B cell (primary cell): ENCODE results near the gene AUTS2. TPM values are rescaled to one million over a fixed set of nuclear protein-coding genes. Genes with fewer than 3 reads are reported as not detected.

ENCODE experiments used
- ATAC-seq: fragments of 200-7000 bp; cut with Tn5 transposase; one replicate; pipeline ENCODE4 v1.10.0; 2021; ENCODE audit warnings: low read depth, mild to moderate bottlenecking, moderate number of reproducible peaks, moderate library complexity
- CTCF ChIA-PET: fragments of 350-600 bp; sonication (Branson Sonifier 250); formaldehyde crosslinking; loops from one replicate; lab custom pipeline; 2021; ENCODE audit warnings: antibody characterized with exemption, inconsistent platforms; lab: Charles Lee
- POLR2A ChIA-PET: fragments of 350-600 bp; sonication (Branson Sonifier 250); formaldehyde crosslinking; loops from one replicate; lab custom pipeline; 2021; ENCODE audit warnings: antibody characterized with exemption; lab: Charles Lee
- DNase-seq: peaks from one replicate; pipeline ENCODE4 v3.0.0; 2013
- H2AFZ ChIP-seq: 2 replicates; pipeline ENCODE4 v1.6.1; 2012; ENCODE audit warnings: mild to moderate bottlenecking, low read depth, low read length; ENCODE audit not compliant: insufficient read depth, poor library complexity, severe bottlenecking
- H3K27ac ChIP-seq, 2 donors: 1 replicate in 1 of 2; 2 replicates in 1 of 2; pipeline ENCODE4 v1.5.1; 2012 to 2013; ENCODE audit warnings: low read length in 2 of 2, mild to moderate bottlenecking in 2 of 2, moderate library complexity in 1 of 2
- H3K27me3 ChIP-seq, 4 experiments: fragments of 200-600 bp in 1 of 4; sonication (generic) in 1 of 4; replicated peaks in 1 of 4; 1 replicate in 2 of 4; 2 replicates in 2 of 4; pipeline versions ENCODE4 v1.6.1 to v1.7.0; 2013 to 2016; ENCODE audit warnings: low read length in 3 of 4, mild to moderate bottlenecking in 2 of 4, mixed read lengths in 1 of 4, moderate library complexity in 1 of 4; ENCODE audit not compliant: insufficient read depth in 4 of 4, control insufficient read depth in 3 of 4; ENCODE audit errors: control extremely low read depth in 1 of 4
- H3K36me3 ChIP-seq, 2 experiments: replicated peaks in 1 of 2; 1 replicate in 1 of 2; 2 replicates in 1 of 2; pipeline versions ENCODE4 v1.6.1 to v1.7.1; 2013; ENCODE audit warnings: low read length in 1 of 2; ENCODE audit not compliant: insufficient read depth in 2 of 2, control insufficient read depth in 1 of 2; ENCODE audit errors: control extremely low read depth in 1 of 2, extremely low read depth in 1 of 2
- H3K4me1 ChIP-seq, 2 donors: fragments of 200-600 bp in 1 of 2; sonication (generic) in 1 of 2; 1 replicate in 1 of 2; 2 replicates in 1 of 2; pipeline versions ENCODE4 v1.5.1 to v1.6.1; 2013 to 2017; ENCODE audit warnings: low read length in 2 of 2; ENCODE audit not compliant: control insufficient read depth in 2 of 2, insufficient read depth in 2 of 2
- H3K4me2 ChIP-seq: replicated peaks from 2 replicates; pipeline ENCODE3; 2012; ENCODE audit warnings: mild to moderate bottlenecking, low read depth, low read length; ENCODE audit not compliant: poor library complexity, severe bottlenecking
- H3K4me3 ChIP-seq, 5 experiments: fragments of 200-600 bp in 1 of 5; sonication (generic) in 1 of 5; 1 replicate in 3 of 5; 2 replicates in 2 of 5; pipeline versions ENCODE4 v1.5.1 to v1.7.0; 2011 to 2016; ENCODE audit warnings: low read length in 4 of 5, mild to moderate bottlenecking in 4 of 5, low read depth in 2 of 5, control low read depth in 1 of 5, moderate library complexity in 1 of 5; ENCODE audit not compliant: insufficient read depth in 1 of 5; ENCODE audit errors: control extremely low read depth in 1 of 5, extremely low read depth in 1 of 5
- H3K79me2 ChIP-seq: fragments of 200-600 bp; sonication (generic); one replicate; pipeline ENCODE4 v1.6.0; 2016; ENCODE audit warnings: low read length; ENCODE audit not compliant: control insufficient read depth, insufficient read depth
- H3K9ac ChIP-seq: fragments of 200-600 bp; sonication (generic); 2 replicates; pipeline ENCODE4 v1.6.1; 2017; ENCODE audit warnings: mild to moderate bottlenecking, low read length, moderate library complexity
- H3K9me3 ChIP-seq, 3 donors: one replicate each; pipeline versions ENCODE4 v1.6.1 to v1.7.1; 2013; ENCODE audit warnings: low read length in 2 of 3; ENCODE audit not compliant: control insufficient read depth in 2 of 3, insufficient read depth in 1 of 3; ENCODE audit errors: control extremely low read depth in 1 of 3
- H4K20me1 ChIP-seq: 2 replicates; pipeline ENCODE4 v1.6.0; 2012; ENCODE audit warnings: mild to moderate bottlenecking, low read length; ENCODE audit not compliant: insufficient read depth, control insufficient read depth, poor library complexity, severe bottlenecking
- H3K27ac Mint-ChIP-seq: one replicate; pipeline ENCODE4 v1.8.0; 2021; ENCODE audit warnings: mixed read lengths
- H3K27me3 Mint-ChIP-seq: one replicate; pipeline ENCODE4 v1.8.0; 2021; ENCODE audit warnings: mixed read lengths
- H3K4me1 Mint-ChIP-seq: one replicate; pipeline ENCODE4 v1.8.0; 2021; ENCODE audit warnings: mixed read lengths
- H3K4me3 Mint-ChIP-seq: one replicate; pipeline ENCODE4 v1.8.0; 2021; ENCODE audit warnings: mixed read lengths
- H3K9me3 Mint-ChIP-seq: one replicate; pipeline ENCODE4 v1.8.0; 2022; ENCODE audit warnings: mixed read lengths; ENCODE audit not compliant: insufficient read depth
- CTCF ChIP-seq: fragments of 200-600 bp; IDR thresholded peaks from one replicate; pipeline ENCODE4 v1.8.0; 2022; ENCODE audit warnings: antibody characterized with exemption, mild to moderate bottlenecking
- EZH2 ChIP-seq: IDR thresholded peaks from 2 replicates; pipeline ENCODE4 v1.6.1; 2012; ENCODE audit warnings: borderline replicate concordance, low read depth, mild to moderate bottlenecking, moderate library complexity, low read length; ENCODE audit not compliant: insufficient read depth, poor library complexity, severe bottlenecking
- WGBS: methylation state at CpG from one replicate; pipeline ENCODE4 v1.1.5; 2013; ENCODE audit warnings: missing lambda C conversion rate; ENCODE audit not compliant: insufficient coverage; 5-methylcytosine and 5-hydroxymethylcytosine counted together
- intact Hi-C: fragments of 100-400 bp; cut with micrococcal nuclease; formaldehyde crosslinking; loops from one replicate; pipeline ENCODE4 v1.10.0; 2022
- polyA plus RNA-seq: library from polyadenylated mRNA; depleted of rRNA; stranded (reverse); fragments of >200 nt; gene quantifications from 2 replicates; pipeline ENCODE4 v1.2.3, GENCODE V29; 2012
- total RNA-seq, 2 donors: library from RNA; stranded (reverse); fragments of 120-200 nt in 1 of 2; gene quantifications; 1 replicate in 1 of 2; 2 replicates in 1 of 2; pipeline versions ENCODE4 v1.2.3 to v1.2.4, GENCODE V29; 2013 to 2022

AUTS2 gene
- total and polyA plus RNA-seq, 2 donors (not counting 1 experiment from before 2014, with no cell fraction given) = 22.3 to 35.0 TPM

DNA sequence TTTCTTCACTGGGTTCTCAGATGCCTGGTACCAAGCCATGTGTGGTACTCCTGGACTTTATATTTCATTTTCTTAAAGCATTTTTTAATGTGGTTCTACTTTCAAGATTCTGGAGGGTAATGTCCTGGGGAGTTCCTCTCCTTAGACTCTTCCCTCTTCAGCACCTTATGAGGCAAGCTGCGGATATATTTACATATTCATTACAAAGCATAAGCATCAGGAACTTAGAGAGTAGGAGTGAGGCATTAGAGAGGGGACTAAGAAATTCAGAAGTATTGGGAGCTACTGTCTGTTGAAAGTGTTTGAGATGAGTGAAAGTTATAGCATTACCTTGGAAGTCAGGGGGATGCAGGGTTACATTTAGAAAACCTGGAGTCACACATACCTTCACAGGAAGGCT, 20.8 kb downstream of the AUTS2 start:
- H3K4me1 ChIP-seq = no peaks in the 10 kb centered on the region
- no peaks in the 10 kb centered on the region for H4K20me1 ChIP-seq
- H3K27me3 Mint-ChIP-seq = no peaks in the 10 kb centered on the region
- peaks cover 6% of the 10 kb centered on the region for H3K4me1 Mint-ChIP-seq
- no CpG with 5 or more reads among the region's 1 CpG for WGBS
- H3K4me3 Mint-ChIP-seq = no peak overlapping the region
- DNase-seq (no peak), ATAC-seq (no peak)
- H3K79me2 ChIP-seq = peaks cover 5% of the 10 kb centered on the region
- no peaks in the 10 kb centered on the region for H3K36me3 ChIP-seq
- no peaks in the 10 kb centered on the region for H3K9me3 ChIP-seq
- H3K27ac Mint-ChIP-seq = no peak overlapping the region
- H2AFZ ChIP-seq = no peak overlapping the region
- no peaks in the 10 kb centered on the region for H3K9me3 Mint-ChIP-seq
- H3K9ac ChIP-seq = no peak overlapping the region
- CTCF ChIA-PET = no interaction called here
- TF ChIP-seq EZH2 (no peak), CTCF (no peak)
- no peak overlapping the region for H3K4me2 ChIP-seq
- H3K27me3 ChIP-seq = no peaks in the 10 kb centered on the region
- intact Hi-C loops = no loop called here
- POLR2A ChIA-PET = no interaction called here
- no peak overlapping the region for H3K4me3 ChIP-seq
- no peak overlapping the region for H3K27ac ChIP-seq

- Histone ChIP-seq H2AFZ (no peak overlapping the region), H3K4me3 (no peak overlapping the region), H3K4me2 (no peak overlapping the region), H4K20me1 (no peaks in the 10 kb centered on the region), H3K79me2 (peaks cover 5% of the 10 kb centered on the region), H3K9ac (no peak overlapping the region), H3K27me3 (no peaks in the 10 kb centered on the region), H3K36me3 (no peaks in the 10 kb centered on the region), H3K4me1 (no peaks in the 10 kb centered on the region), H3K9me3 (no peaks in the 10 kb centered on the region), H3K27ac (no peak overlapping the region)
- no peaks in the 10 kb centered on the region for H3K27me3 Mint-ChIP-seq
- TF ChIP-seq CTCF (no peak), EZH2 (no peak)
- ChIA-PET CTCF (no interaction called here), POLR2A (no interaction called here)
- H3K27ac Mint-ChIP-seq = no peak overlapping the region
- H3K9me3 Mint-ChIP-seq = no peaks in the 10 kb centered on the region
- DNase-seq (no peak), ATAC-seq (no peak)
- WGBS = 88% methylated on average over 1 of the region's 2 CpGs
- H3K4me1 Mint-ChIP-seq = peaks cover 6% of the 10 kb centered on the region
- H3K4me3 Mint-ChIP-seq = no peak overlapping the region
- intact Hi-C loops = no loop called here
These were observed 21.4 kb downstream of the AUTS2 start for GRCh38 chr7:69619635-69620034.
